Ishikawa (cell line): ENCODE measurements around the gene CCDC69.

ENCODE experiments used
- CREB1 ChIP-seq: IDR thresholded peaks from 2 replicates; pipeline ENCODE4 v1.6.1; 2012; ENCODE audit warnings: low read depth
- EP300 ChIP-seq: IDR thresholded peaks from 2 replicates; pipeline ENCODE4 v1.6.1; 2012; ENCODE audit warnings: borderline replicate concordance
- FOXM1 ChIP-seq: IDR thresholded peaks from 2 replicates; pipeline ENCODE4 v1.6.1; 2012; ENCODE audit warnings: low read depth, borderline replicate concordance
- REST ChIP-seq: IDR thresholded peaks from 2 replicates; pipeline ENCODE4 v1.6.1; 2012; ENCODE audit warnings: low read depth, mild to moderate bottlenecking
- TAF1 ChIP-seq: IDR thresholded peaks from 2 replicates; pipeline ENCODE4 v1.6.1; 2012; ENCODE audit warnings: low read depth, mild to moderate bottlenecking
- TCF12 ChIP-seq: IDR thresholded peaks from 2 replicates; pipeline ENCODE4 v1.6.1; 2012; ENCODE audit warnings: low read depth
- ZBTB7A ChIP-seq: IDR thresholded peaks from 2 replicates; pipeline ENCODE4 v1.6.1; 2012; ENCODE audit warnings: low read depth

- TF ChIP-seq EP300 (no peak), REST (no peak), FOXM1 (no peak), TAF1 (no peak), CREB1 (no peak), TCF12 (no peak), ZBTB7A (no peak)
These were observed 41.4 kb downstream of the CCDC69 start for GRCh38 chr5:151182524-151182900.
